H54 (cell line): ENCODE results near the gene VDAC2.

Experiments used
- DNase-seq: peaks from one replicate; pipeline ENCODE4 v3.0.0; 2011; ENCODE audit warnings: low spot score, mixed read lengths; ENCODE audit not compliant: insufficient read length
- FAIRE-seq: peaks from 3 replicates; lab custom pipeline; 2011; peaks lifted over from hg19 to GRCh38; lab: Jason Lieb, UNC
- POLR2A ChIP-seq: IDR thresholded peaks from 2 replicates; pipeline ENCODE4 v1.6.1; 2011; ENCODE audit warnings: low read depth, mild to moderate bottlenecking, low read length

VDAC2 gene

DNA sequence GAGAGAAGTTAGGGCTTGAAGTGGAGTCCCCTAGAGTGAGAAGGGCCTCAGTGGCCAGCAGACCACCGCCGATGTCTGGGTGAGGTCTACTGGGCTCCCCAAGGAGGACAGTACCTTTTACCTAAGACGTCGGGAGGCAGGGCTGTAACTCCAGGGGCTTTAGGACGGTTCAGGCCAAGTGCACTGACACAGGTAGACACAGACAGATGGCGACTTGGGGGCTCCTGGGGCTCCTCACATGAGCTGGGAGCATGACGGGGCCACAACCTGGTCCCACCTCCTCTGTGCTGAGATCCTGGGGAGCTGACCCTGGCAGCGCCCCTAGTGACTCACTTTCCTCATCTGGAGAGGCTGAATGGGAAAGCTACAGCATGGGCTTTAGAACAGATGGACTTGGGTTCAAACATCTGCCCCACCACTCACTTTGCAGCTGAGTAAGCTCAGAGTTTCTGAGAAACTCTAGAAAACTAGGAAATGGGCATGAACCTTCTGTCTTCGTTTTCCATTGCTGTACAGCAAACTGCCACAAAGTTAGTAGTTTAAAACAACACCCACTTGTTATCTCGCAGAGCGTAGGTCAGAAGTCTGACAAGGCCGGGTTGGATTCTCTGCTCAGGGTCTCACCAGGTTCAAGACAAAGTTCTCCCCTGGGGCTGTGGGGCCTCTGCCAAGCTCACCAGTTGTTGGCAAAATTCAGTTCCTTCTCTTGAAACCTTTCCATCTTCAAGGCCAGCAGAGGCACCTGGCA, 29.9 kb downstream of the VDAC2 start:
- TF ChIP-seq POLR2A, result no peak
- no peak for FAIRE-seq
- DNase-seq, result no peak

DNA sequence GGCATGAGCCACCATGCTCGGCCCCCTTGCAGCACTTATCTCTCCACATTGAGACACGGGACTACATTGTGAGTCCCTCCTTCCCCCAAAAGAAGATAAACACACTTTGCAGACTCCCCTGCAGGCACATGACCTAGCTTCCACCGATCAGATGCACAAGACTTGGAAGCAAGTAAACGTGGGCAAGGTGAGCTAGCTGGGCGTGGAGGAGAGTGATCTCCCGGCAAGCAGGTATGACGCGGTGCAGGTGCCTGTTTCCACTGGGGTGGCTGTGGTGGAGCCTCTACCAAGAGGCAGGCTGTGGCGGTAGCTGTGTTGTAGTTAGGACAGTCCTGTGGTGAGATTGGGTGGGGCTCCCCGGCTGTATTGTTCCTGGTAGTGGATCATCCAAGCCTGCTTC, 32.8 kb downstream of the VDAC2 start:
- no peak for TF ChIP-seq POLR2A
- no peak for DNase-seq
- FAIRE-seq, result no peak

DNA sequence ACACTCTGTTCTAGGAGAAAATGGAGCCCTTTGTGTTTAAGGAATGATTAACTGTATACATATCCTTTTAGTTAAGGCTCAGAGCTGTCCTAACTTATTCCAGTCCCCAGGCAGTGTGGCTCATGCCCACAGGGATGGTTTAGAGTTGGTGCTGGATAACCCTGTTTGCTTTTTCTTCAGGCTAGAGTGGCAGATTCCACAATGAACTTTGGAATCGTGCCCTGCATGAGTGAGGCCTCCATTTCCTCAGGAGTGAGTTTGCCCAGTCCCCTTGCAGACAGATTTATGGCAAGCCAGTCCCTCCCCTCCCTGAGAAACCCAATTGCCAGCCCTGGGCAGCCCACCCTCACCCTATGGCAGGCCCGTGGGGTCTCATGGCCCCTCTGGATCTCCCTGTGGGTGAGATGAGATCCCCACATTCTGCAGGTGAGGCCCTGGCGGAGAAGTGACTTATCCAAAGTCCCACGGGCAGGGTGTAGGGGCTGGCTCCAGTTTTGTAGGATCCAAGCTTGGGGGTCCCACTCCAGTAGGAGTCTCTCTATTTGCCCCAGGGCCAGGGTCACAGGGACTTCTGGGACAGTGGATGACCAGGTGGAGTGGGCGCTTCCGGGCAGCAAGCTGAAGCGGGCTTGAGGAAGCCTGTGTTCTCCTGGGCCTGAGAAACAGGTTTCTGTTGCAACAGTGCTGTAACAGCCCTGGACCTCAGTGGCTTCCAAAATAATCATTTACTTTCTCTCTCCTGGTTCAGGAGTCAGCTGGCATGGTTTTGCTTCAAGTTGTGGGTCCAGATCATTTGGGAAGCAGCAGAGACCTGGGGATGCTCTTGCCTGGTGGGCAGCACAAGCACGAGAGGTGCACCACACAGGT, 34.1 kb downstream of the VDAC2 start:
- FAIRE-seq, result no peak
- no peak for TF ChIP-seq POLR2A

DNA sequence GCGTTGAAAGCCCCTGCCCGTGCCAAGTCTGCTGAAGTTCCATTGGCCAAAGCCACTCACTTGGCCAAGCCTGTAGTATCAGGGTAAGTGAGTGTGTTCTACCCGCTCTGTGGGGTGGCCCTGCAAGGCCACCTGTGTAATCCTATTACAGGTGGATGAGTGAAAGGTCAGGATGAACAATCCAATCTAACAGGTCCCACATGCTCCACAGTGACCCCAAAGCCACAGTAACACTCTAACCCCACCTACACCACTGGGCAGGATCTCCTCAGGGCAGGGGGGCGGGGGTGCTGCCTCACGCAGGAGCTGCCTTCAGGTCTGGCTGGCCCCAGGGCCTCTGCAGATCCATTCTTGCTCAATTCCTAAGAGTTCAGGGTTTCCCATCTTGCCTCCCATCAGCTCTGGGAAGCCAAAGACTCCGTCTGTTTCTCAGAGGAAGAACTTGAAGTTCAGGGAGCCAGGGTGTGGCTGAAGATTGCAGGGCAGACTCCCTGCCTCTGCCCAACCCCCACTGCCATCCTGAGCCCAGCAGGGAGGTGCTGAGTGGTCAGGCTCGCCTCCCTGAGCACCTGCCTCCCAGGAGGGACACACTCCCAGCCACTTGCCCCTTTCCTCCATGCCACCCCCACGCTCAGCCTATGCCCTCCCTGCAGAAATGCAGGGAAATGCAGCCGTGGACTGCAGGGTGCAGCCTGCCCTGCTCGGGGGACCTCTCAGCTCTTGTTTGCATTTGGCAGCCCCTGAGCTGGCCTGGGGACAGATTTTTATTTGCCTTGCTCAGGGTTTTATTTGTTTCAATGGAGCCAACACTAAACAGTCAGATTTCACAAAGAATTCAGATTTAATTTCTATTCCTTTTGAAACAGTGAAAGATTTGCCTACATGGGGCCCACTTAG, 35.0 kb downstream of the VDAC2 start:
- TF ChIP-seq POLR2A, result no peak
- no peak for FAIRE-seq
- DNase-seq, result no peak

More for the DNA sequence above, 34.1 kb downstream of the VDAC2 start:
- DNase-seq, result no peak

DNA sequence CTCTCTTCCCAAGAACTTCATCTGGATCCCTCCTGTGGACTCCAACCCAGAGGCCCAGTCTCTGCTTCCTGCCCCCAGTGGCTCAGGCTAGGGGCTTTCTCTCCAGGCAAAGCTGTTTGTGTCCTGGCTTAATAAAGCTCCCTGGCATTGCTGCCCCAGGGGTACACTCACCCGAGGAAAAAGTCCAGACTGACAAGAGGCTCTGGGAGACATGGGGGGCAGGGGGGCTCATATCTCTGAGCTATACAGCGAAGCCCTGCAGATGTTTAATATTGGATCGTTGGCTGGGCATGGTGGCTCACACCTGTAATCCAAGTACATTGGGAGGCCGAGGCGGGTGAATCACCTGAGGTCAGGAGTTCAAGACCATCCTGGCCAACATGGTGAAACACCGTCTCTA, 35.9 kb downstream of the VDAC2 start:
- DNase-seq (no peak), FAIRE-seq (no peak)
- TF ChIP-seq POLR2A, result no peak

DNA sequence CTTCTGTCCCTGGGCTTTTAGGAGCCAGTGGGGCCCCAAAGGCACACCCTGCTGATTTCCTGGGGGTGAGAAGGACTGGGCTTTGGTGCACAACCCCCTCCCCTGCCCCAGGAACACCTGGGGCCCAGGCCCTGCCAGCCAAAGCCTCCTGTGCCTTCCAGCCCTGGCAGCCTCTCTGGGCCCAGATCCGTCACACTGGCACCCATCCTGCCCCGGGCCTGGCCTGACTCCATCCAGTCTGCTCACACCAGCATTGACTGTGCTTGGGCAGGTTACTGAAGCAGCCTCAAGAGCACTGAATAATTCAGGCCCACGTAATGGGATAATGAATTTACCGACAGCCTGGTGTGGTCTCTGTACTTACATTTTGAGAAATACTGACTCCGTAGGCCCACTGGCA, 37.2 kb downstream of the VDAC2 start:
- no peak for FAIRE-seq
- TF ChIP-seq POLR2A, result no peak
- DNase-seq, result no peak

DNA sequence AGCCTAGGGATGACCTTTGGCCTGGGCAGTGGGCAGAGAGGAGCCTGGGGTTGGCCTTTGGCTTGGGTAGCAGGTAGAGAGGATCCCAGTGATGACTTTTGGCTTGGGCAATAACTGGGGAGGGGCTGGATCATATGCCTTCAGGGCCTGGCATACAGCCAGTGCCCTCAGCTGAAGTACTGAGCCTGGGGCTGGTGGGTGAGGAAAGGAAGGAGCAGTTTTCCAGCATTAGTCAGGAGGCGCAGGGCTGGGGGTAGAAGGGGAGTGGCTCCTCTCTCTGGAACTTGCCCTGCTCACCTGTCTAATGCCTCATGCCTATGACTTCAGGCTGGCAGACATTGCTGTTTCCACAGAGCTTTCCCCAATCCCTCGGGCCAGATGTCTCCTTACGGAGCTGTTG, 40.3 kb downstream of the VDAC2 start:
- DNase-seq (no peak), FAIRE-seq (no peak)
- TF ChIP-seq POLR2A, result no peak

DNA sequence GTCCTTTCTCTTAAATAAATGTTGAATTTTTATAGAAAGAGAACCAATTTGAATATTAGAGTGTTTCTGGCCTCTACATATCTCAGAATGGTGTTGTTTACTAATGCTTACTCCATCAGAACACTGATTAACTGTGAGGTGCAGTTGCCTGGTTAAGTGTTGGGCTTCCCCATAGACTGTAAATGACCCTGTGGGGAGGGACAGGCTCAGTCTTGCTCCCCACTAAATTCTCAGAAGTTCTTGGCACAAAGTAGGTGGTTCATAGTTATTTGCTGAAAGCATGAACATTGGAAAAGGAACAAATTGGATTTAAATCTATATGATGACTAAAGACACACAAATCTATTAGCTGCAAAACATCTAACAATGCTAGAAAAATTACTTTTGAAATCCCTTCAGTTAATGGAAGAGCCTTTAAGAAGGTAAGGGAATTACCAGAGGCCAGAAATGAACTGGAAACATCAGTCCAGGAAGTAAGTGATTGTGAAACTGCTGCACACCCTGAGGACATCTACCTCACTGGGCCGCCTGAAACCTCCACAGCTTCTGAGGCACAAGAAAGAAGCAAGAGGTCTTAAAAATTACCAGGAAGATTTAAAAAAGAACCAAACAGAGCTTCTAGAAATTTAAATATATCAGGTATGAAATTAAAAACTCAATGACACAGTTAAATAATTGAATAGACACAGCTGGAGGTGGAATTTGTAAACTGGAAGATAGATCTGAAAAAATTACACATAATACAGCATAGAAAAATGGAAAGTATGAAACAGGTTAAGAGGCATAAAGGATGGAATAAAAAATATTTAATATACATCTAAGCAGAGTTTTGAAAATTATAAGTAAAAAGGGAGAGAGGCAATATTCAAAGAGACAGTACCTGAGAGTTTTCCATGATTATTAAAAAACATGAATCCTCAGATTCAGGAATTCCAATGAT, 43.0 kb downstream of the VDAC2 start:
- TF ChIP-seq POLR2A, result no peak
- FAIRE-seq (no peak), DNase-seq (no peak)

DNA sequence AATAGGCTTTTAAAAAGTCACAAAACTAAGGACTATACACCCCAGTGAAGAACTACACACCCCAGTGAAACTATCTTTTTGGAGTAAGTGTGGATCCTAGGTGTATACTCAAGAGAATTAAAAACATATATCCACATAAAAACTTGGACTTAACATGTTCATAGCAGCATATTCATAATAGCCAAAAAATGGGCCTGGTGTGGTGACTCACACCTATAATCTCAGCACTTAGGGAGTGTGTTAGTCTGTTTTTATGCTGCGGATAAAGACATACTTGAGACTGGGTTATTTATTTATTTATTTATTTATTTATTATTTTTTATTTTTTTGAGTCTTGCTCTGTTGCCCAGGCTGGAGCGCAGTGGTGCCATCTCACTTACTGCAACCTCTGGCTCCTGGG, 44.1 kb downstream of the VDAC2 start:
- FAIRE-seq (no peak), DNase-seq (no peak)
- no peak for TF ChIP-seq POLR2A

DNA sequence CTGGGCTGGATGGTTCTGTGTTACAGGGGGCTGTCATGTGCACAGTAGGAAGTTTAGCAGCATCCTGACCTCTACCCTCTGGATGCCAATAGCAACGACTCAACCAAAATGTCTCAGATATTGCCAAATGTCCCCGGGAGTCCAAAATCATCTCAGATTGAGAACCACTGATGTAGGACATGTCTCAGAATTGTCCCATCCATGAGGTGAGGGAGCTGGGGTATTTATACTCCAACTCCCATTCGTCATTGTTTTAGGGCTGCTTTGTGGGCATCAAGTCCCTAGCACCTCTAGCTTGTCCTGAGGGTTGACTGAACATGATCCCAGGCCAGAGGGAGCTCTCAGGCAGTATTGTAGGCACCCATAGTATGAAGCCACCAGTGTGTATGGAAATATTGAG, 50.4 kb downstream of the VDAC2 start:
- FAIRE-seq (no peak), DNase-seq (no peak)
- no peak for TF ChIP-seq POLR2A

DNA sequence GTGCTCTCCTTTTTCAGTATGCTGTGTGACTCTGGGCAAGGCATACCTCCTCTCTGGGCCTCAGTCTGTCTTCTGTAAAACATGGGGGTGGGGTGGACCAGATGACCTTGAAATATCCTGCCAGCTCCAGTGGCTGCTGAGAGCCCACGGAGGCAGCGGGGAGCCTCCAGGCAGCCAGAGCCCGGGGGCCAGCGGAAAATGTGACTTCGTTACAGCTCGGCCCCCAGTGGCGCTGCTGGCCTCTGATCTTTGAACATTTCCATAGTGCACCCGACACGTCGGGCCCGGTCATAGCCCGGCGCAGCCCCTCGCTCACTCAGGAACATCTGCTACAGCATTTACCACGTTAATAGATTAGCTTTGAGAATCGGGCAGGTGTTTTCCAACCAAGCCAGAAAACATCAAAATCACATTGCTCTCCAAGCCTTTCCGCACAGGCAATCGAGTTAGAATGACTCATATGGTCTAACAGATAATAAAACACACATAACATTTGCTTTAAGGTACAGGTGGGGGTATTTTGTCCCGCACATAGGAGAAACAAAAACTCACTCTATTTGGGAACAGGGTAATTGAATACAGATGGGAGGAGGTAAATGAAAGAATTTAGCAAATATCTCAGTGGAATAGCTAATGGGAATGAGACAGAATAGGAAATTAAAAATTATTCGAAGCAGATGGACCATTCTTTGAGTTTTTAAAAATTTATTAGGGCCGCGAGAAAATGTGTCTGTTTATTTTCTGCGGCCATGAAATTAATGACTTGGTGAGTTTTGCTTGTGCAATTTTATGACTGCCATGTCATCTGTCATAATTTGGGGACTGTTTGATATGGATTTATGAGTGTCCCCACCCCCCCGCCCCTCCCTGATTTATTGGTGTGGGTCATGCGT, 51.5 kb downstream of the VDAC2 start:
- DNase-seq (no peak), FAIRE-seq (no peak)
- TF ChIP-seq POLR2A, result no peak

DNA sequence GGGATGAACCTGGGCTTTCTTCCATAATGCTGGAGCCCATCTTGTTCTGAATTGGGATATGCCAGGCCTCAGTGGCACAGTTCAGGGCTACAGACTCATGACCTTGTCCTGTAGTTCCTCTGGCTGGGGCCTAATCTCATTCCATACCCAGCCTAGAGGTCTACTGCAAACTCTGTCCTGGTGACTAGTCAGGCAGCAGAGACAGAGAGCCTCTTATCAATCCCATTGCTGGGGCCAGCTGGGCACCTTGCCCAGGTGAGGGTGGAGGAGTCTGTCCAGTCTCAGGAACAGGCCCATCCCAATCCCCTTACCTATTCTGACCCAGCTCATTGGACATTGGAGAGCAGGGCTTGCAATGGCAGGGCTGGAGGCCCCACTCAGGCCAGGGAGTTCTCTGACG, 53.2 kb downstream of the VDAC2 start:
- FAIRE-seq (no peak), DNase-seq (no peak)
- no peak for TF ChIP-seq POLR2A

DNA sequence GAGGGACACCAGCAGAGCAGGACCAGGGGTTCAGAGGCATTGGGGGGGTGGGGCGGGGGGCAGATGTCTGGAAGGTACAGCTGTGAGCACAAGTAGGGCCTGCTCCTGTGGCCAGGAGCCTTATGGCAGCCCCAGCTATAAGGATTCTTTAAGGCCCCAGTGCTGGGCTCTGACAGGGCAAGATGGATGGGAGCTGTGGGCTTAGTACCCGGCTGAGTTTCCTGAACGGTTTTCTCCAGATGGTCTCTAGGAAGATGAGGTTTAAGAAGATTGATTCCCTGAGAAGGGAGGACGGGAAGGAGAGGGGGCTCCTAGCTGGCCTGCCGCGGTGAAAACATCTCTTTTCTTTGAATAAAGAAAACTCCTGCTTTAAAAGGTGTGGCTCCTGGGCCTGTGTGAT, 55.3 kb downstream of the VDAC2 start:
- no peak for TF ChIP-seq POLR2A
- FAIRE-seq, result no peak
- DNase-seq, result no peak
